Activated T-helper 2 cell treated with anti-CD3 and anti-CD28 coated beads, Interferon-gamma antibody, Interleukin-2, Interleukin-4, amounts not matched to agents 10 μg/mL and 5 μg/mL and 100 μg/mL, durations not matched to agents 14 hours and 24 hours and 36 hours (primary cell): ENCODE results near the gene CDH4. TPM values are rescaled to one million over a fixed set of nuclear protein-coding genes. Genes with fewer than 3 reads are reported as not detected.

Source experiments
- DNase-seq: peaks from one replicate; pipeline ENCODE4 v3.0.0; 2021; ENCODE audit warnings: low spot score
- H3K27ac Mint-ChIP-seq: one replicate; pipeline ENCODE4 v1.8.0; 2021; ENCODE audit warnings: mixed read lengths
- H3K27me3 Mint-ChIP-seq: one replicate; pipeline ENCODE4 v1.8.0; 2021; ENCODE audit warnings: low read depth, mixed read lengths
- H3K36me3 Mint-ChIP-seq: one replicate; pipeline ENCODE4 v1.8.0; 2021; ENCODE audit warnings: low read depth, mixed read lengths
- H3K4me1 Mint-ChIP-seq: one replicate; pipeline ENCODE4 v1.8.0; 2021; ENCODE audit warnings: low read depth, mixed read lengths
- H3K4me3 Mint-ChIP-seq: one replicate; pipeline ENCODE4 v1.8.0; 2021; ENCODE audit warnings: low read depth, mild to moderate bottlenecking, moderate library complexity, mixed read lengths
- H3K9me3 Mint-ChIP-seq: one replicate; pipeline ENCODE4 v1.8.0; 2021; ENCODE audit warnings: mixed read lengths
- intact Hi-C: fragments of 100-400 bp; cut with micrococcal nuclease; formaldehyde crosslinking; loops from one replicate; pipeline ENCODE4 v1.15.1; 2023
- total RNA-seq: library from RNA; stranded (reverse); gene quantifications from 2 replicates; pipeline ENCODE4 v1.2.3, GENCODE V29; 2022

Gene CDH4
- total RNA-seq, 1 donor from 2014 or later = not detected

DNA sequence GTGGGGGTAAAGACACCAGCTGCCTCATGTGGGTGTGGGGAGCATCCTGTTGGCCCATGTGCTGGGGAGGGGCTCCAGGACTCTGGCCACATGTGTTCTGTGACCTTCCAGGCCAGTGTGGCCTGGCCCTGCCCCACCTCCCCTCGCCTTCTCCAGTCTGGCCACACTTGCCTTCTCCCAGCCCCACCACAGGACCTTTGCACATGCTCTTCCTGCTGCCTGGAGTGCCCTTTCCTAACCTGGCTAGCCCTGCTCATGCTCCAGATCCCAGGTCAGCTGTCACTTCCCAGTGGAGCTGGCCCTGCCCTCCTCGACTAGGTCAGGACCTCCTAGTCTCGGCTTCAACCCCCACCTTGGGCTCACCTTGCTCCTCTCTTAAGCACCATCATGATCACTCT, 183.8 kb downstream of the CDH4 start:
- H3K4me1 Mint-ChIP-seq = no peaks in the 10 kb centered on the region
- no peak overlapping the region for H3K4me3 Mint-ChIP-seq
- no peaks in the 10 kb centered on the region for H3K9me3 Mint-ChIP-seq
- intact Hi-C loops = no loop called here
- H3K27ac Mint-ChIP-seq = no peak overlapping the region
- no peaks in the 10 kb centered on the region for H3K36me3 Mint-ChIP-seq
- no peak for DNase-seq
- H3K27me3 Mint-ChIP-seq = no peaks in the 10 kb centered on the region

DNA sequence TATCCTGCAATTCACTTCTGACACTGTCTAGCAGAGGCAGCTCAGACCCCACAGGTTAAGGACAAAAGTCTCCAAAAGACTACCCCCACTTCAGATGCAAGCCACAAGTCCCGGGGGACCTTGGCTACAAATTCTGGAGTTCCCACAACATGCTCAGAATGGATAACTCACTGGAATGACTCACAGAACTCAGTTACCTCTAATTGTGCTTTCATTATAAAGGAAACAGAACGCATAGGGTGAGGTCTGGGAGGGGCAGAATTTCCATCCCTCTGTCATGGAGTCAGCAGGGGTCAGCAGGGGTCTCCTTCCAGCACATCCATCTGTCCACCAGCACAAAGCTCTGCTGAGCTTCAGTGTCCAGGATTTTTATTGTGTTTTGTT, 184.2 kb downstream of the CDH4 start:
- Mint-ChIP-seq H3K4me1 (no peaks in the 10 kb centered on the region), H3K9me3 (no peaks in the 10 kb centered on the region), H3K27me3 (no peaks in the 10 kb centered on the region), H3K27ac (no peak overlapping the region), H3K36me3 (no peaks in the 10 kb centered on the region), H3K4me3 (no peak overlapping the region)
- intact Hi-C loops = no loop called here
- no peak for DNase-seq

DNA sequence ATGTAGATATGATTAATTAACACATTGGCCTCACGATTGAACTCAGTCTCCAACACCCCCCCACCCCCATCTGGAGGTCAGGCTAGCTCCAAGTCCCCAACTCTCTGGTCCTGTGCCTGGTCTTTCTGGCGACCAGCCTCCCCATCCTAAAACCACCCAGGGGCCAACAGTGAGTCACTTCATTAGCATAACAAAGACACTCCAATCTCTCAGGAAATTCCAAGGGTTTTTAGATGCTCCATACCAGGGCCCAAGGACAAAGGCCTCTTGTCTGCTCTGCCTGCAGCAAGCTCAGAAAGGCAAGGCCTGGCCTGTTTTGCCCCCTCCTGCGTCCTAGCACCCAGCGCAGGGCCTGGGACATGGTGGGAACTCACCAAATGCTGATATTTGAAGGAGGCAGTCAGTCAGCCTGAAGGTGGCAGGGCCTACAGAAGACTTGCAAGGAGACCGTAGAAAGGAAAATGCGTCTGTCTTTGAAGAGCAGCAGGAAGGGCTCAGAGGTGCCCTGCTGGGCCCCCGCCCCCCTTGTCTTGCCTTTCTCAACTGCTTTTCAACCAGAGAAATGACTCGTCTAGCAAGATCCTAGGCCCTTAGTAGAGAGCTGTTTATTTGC, 184.7 kb downstream of the CDH4 start:
- H3K4me1 Mint-ChIP-seq = no peaks in the 10 kb centered on the region
- no peaks in the 10 kb centered on the region for H3K9me3 Mint-ChIP-seq
- no peak overlapping the region for H3K27ac Mint-ChIP-seq
- no peaks in the 10 kb centered on the region for H3K27me3 Mint-ChIP-seq
- H3K36me3 Mint-ChIP-seq = no peaks in the 10 kb centered on the region
- intact Hi-C loops = no loop called here
- no peak overlapping the region for H3K4me3 Mint-ChIP-seq
- DNase-seq = no peak

DNA sequence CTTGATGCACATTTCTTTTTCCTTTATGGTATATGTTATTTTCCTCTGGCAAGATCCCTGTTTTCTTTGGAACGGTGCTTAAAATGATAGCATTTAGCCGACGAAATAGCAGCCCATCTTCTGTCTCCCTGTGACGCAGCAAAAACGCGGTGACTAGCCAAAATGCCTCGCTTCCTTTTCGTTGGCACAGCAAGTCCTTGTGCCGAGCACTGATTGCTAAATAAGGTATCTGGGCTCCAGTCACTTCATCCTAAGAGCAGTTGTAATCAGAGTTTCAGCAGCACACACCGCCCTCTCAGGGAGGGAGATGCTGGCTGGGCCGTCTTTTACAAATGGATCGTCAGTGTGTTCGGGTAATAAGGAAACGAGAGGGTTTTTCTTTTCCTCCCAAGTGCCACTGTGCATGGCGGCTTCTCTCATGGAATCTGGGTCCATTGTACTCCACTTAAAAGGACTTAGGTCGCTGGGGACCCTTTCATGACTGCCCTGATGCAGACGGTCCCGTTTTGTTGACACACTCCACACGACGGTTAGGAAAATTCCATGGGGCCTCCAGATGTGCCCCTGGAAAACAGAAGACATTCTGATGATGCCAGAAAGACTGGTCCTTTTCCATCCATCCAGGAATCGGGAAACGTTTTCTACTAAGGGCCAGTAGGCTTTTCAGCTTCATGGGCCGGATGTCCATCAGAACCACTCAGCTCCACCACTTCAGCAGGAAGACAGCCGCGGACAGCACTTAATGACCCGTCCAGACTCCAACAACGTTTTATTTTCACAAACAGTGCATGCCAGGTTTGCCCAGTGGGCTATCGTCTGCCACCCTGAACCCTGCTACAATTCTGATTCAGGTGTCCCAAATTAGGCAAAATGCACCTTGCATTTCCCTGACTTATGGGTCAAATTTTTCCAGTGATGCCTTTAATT, 185.5 kb downstream of the CDH4 start:
- Mint-ChIP-seq H3K4me3 (no peak overlapping the region), H3K9me3 (no peaks in the 10 kb centered on the region), H3K27me3 (no peaks in the 10 kb centered on the region), H3K36me3 (no peaks in the 10 kb centered on the region), H3K27ac (no peak overlapping the region), H3K4me1 (no peaks in the 10 kb centered on the region)
- DNase-seq = no peak
- intact Hi-C loops = no loop called here

DNA sequence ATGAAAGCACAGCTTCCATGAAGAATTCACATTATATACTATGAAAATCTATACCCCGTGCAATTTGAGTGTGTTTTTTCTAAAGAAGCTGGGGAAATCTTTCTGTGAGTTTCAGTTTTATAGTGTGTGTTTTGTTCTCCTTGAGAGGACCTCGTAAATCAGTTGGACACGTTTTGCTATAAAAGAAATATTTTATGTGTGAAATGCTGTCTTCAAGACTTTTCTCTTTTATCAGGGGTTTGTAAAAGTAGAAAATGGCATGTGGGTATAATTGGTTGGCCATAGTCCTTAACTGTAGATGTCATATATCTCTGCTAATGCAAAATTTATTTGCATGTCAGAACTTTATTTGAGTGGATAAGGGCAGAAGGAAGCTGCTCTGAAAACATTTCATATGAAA, 186.2 kb downstream of the CDH4 start:
- no peaks in the 10 kb centered on the region for H3K27me3 Mint-ChIP-seq
- intact Hi-C loops = no loop called here
- no peaks in the 10 kb centered on the region for H3K36me3 Mint-ChIP-seq
- H3K4me3 Mint-ChIP-seq = no peak overlapping the region
- DNase-seq = no peak
- no peaks in the 10 kb centered on the region for H3K9me3 Mint-ChIP-seq
- no peaks in the 10 kb centered on the region for H3K4me1 Mint-ChIP-seq
- H3K27ac Mint-ChIP-seq = no peak overlapping the region

DNA sequence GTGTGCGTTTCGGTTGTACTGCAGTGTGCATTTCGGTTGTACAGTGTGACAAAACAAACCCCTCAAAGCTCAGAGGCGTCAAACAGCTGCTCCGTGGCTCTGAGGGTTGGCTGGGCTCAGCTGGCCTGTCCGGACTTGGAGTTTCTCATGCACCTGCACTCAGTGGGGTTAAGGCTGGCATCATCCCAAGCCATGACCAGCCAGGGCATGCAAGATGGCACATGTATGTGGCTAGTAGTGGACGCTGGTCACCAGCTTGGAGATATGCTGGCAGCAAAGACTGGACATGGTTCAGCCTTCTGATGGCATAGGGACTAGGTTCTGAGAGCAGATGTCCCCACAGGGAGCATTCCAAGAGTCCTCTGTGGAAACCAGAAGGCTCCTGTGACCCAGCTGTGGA, 187.2 kb downstream of the CDH4 start:
- no peak overlapping the region for H3K4me3 Mint-ChIP-seq
- DNase-seq = no peak
- H3K27me3 Mint-ChIP-seq = no peaks in the 10 kb centered on the region
- no peaks in the 10 kb centered on the region for H3K36me3 Mint-ChIP-seq
- H3K9me3 Mint-ChIP-seq = no peaks in the 10 kb centered on the region
- intact Hi-C loops = no loop called here
- H3K27ac Mint-ChIP-seq = no peak overlapping the region
- no peaks in the 10 kb centered on the region for H3K4me1 Mint-ChIP-seq

DNA sequence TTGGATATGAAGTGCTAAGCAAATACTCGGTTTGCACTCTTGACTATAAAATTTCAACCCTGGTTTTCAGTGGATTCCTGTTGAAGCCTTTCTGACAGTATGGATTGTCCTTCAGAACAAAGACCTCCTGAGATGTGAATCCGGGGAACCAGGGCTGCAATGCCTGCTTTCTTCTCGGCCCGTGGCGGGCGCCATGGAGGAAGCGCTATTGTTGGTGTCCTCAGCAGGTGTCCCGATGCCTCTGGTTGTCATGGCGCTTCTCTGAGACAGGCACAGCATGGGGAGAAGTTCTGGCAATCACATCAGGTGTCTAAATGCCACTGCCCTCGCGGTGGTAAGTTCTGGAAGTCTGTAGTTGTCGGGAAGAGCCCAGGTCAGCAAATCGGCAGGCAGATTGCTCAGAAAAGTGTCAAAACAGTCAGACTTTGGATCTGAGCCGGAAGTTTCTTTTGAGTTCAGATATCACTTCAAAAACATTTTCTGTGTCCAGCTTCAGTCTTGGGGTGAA, 188.5 kb downstream of the CDH4 start:
- intact Hi-C loops = no loop called here
- no peak overlapping the region for H3K27ac Mint-ChIP-seq
- DNase-seq = no peak
- H3K4me1 Mint-ChIP-seq = no peaks in the 10 kb centered on the region
- no peak overlapping the region for H3K4me3 Mint-ChIP-seq
- no peaks in the 10 kb centered on the region for H3K27me3 Mint-ChIP-seq
- H3K9me3 Mint-ChIP-seq = no peaks in the 10 kb centered on the region
- no peaks in the 10 kb centered on the region for H3K36me3 Mint-ChIP-seq

DNA sequence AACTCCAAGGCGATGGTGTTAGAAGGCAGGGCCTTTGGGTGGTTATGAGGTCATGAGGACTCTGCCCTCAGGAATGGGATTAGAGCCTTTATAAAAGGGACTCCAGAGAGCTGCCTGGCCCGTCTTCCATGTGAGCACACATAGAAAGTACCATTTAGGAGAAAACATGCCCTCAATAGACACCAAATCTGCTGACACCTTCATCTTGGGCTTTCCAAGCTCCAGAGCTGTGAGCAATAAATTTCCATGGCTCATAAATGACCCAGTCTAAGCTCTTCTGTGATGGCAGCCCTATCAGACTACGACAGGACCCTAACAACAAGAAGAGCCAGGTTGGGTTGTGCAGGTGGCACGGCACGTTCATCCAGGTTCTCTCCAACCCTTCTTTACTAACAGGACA, 189.5 kb downstream of the CDH4 start:
- Mint-ChIP-seq H3K27me3 (no peaks in the 10 kb centered on the region), H3K36me3 (no peaks in the 10 kb centered on the region), H3K27ac (no peak overlapping the region), H3K4me3 (no peak overlapping the region), H3K9me3 (no peaks in the 10 kb centered on the region), H3K4me1 (no peaks in the 10 kb centered on the region)
- no peak for DNase-seq
- intact Hi-C loops = no loop called here

DNA sequence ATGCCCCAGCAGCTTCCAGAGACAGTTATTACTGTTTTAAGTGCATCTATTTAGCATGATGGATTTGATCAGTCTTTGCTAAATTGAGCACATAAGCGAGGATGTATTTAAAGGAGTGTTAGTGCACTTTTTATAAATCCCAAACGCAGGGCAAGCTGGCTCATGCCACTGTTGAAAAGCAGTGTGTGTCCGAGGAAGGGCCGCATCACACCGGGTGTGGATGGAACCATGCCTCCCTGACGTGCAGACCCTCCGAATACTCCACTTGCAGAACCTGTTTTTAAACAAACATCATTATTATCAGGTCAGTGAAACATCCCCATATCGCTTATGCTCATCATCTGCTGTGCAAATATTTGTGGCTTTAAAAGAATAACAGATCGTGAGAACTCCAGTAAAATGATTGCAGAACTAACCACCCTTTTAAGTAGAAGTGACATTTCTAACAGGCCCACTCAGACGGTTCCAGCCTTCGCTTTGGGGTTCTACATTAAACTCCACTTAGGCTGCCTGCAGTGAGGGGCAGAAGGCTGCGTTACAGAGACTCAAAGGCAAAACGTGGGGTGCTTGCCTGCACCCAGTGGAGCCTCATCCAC, 190.1 kb downstream of the CDH4 start:
- intact Hi-C loops = no loop called here
- no peaks in the 10 kb centered on the region for H3K27me3 Mint-ChIP-seq
- H3K36me3 Mint-ChIP-seq = no peaks in the 10 kb centered on the region
- no peaks in the 10 kb centered on the region for H3K4me1 Mint-ChIP-seq
- no peaks in the 10 kb centered on the region for H3K9me3 Mint-ChIP-seq
- H3K27ac Mint-ChIP-seq = no peak overlapping the region
- no peak for DNase-seq
- H3K4me3 Mint-ChIP-seq = no peak overlapping the region

DNA sequence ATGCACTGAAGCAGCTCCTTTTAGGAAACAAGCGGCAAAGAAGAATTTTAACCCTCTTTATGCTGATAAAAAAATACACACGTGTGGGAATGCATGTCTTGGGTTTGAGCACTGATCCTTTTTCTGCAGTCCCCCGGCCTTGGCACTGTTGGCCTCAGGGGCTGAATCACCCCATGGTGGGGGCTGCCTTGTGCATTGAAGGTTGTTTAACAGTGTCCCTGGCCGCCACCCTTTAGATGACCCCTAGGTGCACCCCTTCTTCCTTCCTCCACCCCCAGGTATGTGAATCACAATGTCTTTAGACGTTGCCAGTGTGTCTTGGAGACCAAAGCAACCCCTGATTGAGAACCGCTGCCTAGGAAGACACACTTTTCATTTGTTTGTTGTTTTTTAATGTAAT, 190.7 kb downstream of the CDH4 start:
- Mint-ChIP-seq H3K36me3 (no peaks in the 10 kb centered on the region), H3K9me3 (no peaks in the 10 kb centered on the region), H3K4me1 (no peaks in the 10 kb centered on the region), H3K27ac (no peak overlapping the region), H3K4me3 (no peak overlapping the region), H3K27me3 (no peaks in the 10 kb centered on the region)
- intact Hi-C loops = no loop called here
- DNase-seq = no peak

DNA sequence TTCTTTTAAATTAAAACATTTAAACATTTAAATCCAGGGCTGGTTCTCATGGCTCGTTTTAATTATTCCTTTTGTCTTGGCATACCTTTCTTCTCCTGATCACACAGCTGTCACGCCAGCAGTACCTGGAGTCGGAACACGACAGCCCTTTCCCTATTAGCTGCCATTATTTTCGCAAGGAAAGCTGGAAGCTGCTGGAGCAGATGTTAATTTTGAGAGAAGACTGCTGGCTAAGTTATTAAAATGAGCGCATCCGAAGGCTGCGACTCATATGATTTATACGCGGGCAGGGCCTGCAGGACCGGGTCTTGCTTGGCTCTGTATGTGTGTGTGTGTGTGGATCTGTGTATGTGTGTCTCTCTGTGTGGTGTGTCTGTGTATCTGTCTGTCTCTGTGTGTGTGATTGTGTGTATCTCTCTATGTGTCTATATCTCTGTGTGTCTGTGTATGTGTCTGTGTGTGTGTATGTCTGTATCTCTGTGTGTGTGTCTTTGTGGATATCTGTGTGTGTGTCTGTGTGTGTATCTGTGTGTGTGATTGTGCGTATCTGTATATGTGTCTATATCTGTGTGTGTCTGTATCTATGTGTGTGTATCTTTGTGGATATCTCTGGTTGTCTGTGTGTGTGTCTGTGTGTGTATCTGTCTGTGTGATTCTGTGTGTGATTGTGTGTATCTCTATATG, 191.5 kb downstream of the CDH4 start:
- Mint-ChIP-seq H3K9me3 (no peaks in the 10 kb centered on the region), H3K4me3 (no peak overlapping the region), H3K27me3 (no peaks in the 10 kb centered on the region), H3K4me1 (no peaks in the 10 kb centered on the region), H3K27ac (no peak overlapping the region), H3K36me3 (no peaks in the 10 kb centered on the region)
- intact Hi-C loops = no loop called here
- no peak for DNase-seq

DNA sequence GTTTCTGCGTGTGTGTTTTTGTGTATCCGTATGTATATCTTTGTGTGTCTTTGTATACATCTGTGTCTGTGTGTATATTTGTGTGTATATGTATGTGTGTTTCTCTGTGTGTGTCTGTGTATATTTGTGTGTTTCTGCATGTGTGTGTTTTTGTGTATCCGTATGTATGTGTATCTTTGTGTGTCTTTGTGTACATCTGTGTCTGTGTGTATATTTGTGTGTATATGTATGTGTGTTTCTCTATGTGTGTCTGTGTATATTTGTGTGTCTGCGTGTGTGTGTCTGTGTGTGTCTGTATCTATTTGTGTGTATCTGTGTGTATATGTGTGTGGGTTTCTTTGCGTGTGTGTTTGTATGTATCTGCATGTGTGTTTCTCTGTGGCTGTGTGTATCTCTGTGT, 192.6 kb downstream of the CDH4 start:
- no peak overlapping the region for H3K27ac Mint-ChIP-seq
- H3K4me3 Mint-ChIP-seq = no peak overlapping the region
- H3K4me1 Mint-ChIP-seq = no peaks in the 10 kb centered on the region
- no peaks in the 10 kb centered on the region for H3K27me3 Mint-ChIP-seq
- H3K36me3 Mint-ChIP-seq = no peaks in the 10 kb centered on the region
- no peak for DNase-seq
- H3K9me3 Mint-ChIP-seq = no peaks in the 10 kb centered on the region
- intact Hi-C loops = no loop called here

DNA sequence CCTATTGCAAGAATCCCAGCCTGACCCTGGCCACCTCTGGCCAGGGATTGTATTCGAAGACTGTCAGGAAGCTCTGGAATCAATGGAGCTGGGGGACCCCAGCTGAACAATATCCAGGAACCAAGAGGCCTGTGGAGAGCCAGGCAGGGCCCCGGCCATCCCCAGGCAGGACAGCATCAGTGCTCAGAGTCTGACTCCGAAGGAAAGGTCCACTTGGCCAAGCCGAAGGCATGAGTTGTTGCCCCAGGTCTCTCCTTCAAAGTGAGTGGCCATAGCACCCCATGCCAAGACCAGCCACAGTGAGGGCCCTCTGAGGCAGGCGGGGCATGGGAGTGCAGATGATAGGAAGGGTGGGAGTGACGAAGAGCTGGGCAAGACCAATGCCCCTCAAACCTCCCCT, 193.1 kb downstream of the CDH4 start:
- intact Hi-C loops = no loop called here
- Mint-ChIP-seq H3K27me3 (no peaks in the 10 kb centered on the region), H3K4me1 (no peaks in the 10 kb centered on the region), H3K9me3 (no peaks in the 10 kb centered on the region), H3K4me3 (no peak overlapping the region), H3K36me3 (no peaks in the 10 kb centered on the region), H3K27ac (no peak overlapping the region)
- DNase-seq = no peak
